ENCODE measurements around the gene TCF7L1. TPM values are rescaled to one million over a fixed set of nuclear protein-coding genes. Genes with fewer than 3 reads are reported as not detected.
A peak's percentile ranks its signal among the peaks of the same experiment; 100 is the strongest.

The TCF7L1 gene
- total and polyA plus RNA-seq, 2 of the 13 experiments (the other 11 are each of a cell fraction or from before 2014, with no cell fraction given): 0.04 to 0.15 TPM

DNA sequence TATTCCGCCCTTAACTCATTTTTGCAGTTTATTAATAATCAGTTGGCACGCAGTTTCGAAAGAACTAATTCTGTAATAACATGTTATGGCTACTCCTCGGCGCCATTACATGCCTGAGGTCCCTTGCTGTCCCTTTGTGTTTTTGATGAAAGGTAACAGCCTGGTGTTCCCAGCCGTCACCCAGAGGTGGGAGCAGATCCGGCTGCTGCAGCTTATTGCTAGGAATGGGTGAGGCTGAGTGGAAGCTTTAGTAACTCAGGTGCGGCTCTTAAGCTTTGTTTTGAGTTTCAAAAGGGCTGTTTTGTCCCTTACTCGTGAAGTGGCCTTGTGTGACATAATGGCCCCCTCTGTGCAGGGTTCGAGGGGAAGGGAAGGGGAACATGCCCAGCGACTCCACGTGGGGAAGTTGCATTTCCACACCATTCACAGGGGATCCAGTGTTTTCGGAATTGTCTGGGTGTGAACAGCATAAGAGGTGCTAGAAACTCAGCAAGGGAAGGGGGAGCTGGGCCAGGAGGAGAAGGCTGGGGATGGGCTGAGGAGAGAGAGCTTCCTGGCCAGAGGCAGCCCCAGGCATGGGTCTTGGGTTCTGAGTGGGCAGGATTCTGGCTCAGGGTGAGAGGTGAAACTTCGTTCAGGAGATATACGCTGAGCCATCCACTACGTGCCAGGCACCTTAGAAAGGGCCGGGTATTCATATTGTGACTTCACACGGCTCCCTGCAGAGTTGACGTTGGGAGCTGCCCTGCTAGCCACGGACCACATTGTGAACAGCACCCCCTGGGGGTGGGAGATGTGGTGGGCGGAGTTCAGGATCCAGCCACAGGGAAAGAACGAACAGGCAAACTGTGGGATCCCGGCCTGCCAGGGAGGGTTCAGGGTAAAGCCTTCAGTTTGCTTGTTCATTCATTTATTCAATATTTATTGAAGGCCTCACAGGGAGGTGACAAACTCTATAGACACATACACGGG lies 110.2 kb downstream of the TCF7L1 start:
- no peaks in the 10 kb centered on the region for H3K36me3 ChIP-seq (replicated peaks in 1 of 2; ENCODE audit: control insufficient read depth in 1 of 2, insufficient read depth in 2 of 2, low read length in 2 of 2)
- peaks cover 4 to 49% of the 10 kb centered on the region in 2 experiments; a peak in 4 of 5 replicates for H3K27me3 ChIP-seq (ENCODE audit: control insufficient read depth in 1 of 2, insufficient read depth in 2 of 2, low read length in 2 of 2)
- FAIRE-seq (peak; percentile 68), ATAC-seq (peak; percentile 95), DNase-seq (ENCODE audit: low spot score) (peak; percentile 50)
- no TSS peak for BruUV-seq (replicated peaks)
- WGBS (ENCODE audit: low lambda C conversion rate): 35% methylated on average over 24 of the region's 24 CpGs
- ChIA-PET POLR2A (no interaction called here), CTCF (ENCODE audit: low intra/inter-chr PET ratio, low total read pairs) (interaction anchor here (0.8 to 1.7 kb wide), 3 partner anchors 111 to 177 kb away, joined by 3 to 8 read pairs (median 7); partner anchors contain the start of gene TCF7L1)
- intact Hi-C loops (cut with micrococcal nuclease; ENCODE audit: unreplicated experiment): loop anchor here (1.0 kb wide), 2 partner anchors 110 to 176 kb away; partner anchors contain the start of gene TCF7L1
- no peaks in the 10 kb centered on the region for H3K4me1 ChIP-seq (ENCODE audit: insufficient read depth, low read length)
- no peak overlapping the region for H3K27ac ChIP-seq (ENCODE audit: extremely low read length, insufficient read depth, low read length)
- in situ Hi-C loops (cut with HindIII; ENCODE audit: extremely low pct_ligation_motif_present, low pct_unique_long_range_greater_than_20kb): loop anchor here (10.0 kb wide), 1 partner anchor 179 kb away; no protein-coding TSS in a partner anchor
- no peak overlapping the region for H3K4me3 ChIP-seq (replicated peaks in 1 of 3; ENCODE audit: insufficient read depth in 1 of 3, low read depth in 2 of 3, low read length in 3 of 3)
- H3K9ac ChIP-seq (ENCODE audit: insufficient read depth, low read depth, low read length): no peak overlapping the region
- no peaks in the 10 kb centered on the region for H4K20me1 ChIP-seq (ENCODE audit: insufficient read depth, low read length)
- H3K79me2 ChIP-seq (ENCODE audit: insufficient read depth, low read length): no peaks in the 10 kb centered on the region
- no peak overlapping the region for H2AFZ ChIP-seq (ENCODE audit: low read length)
- H3K4me2 ChIP-seq (ENCODE audit: low read depth, low read length): no peak overlapping the region
- H3K9me3 ChIP-seq (ENCODE audit: low read length): no peaks in the 10 kb centered on the region
- TF ChIP-seq CREM (IDR thresholded peaks at IDR 0.05): no peak
- no peak for TF ChIP-seq CREM (CRISPR knock-in tag; IDR thresholded peaks at IDR 0.05)
- no peak for TF ChIP-seq ZNF496 (CRISPR knock-in tag; IDR thresholded peaks at IDR 0.05; ENCODE audit: insufficient replicate concordance)
- peak; percentile 39; the same call in 1 of the 2 replicates for TF ChIP-seq MIER2 (CRISPR knock-in tag; IDR thresholded peaks at IDR 0.05)
- no peak for TF ChIP-seq ZNF839 (CRISPR knock-in tag; IDR thresholded peaks at IDR 0.05; ENCODE audit: borderline replicate concordance)
- peak; percentile 23; the same call in 1 of the 2 replicates for TF ChIP-seq SALL1 (CRISPR knock-in tag; IDR thresholded peaks at IDR 0.05)
- TF ChIP-seq RELA (CRISPR knock-in tag; IDR thresholded peaks at IDR 0.05): no peak
- TF ChIP-seq IRF9 (CRISPR knock-in tag; IDR thresholded peaks at IDR 0.05; ENCODE audit: borderline replicate concordance): no peak
- TF ChIP-seq RAD21 (CRISPR knock-in tag; IDR thresholded peaks at IDR 0.05): peak; percentile 67
- TF ChIP-seq HOMEZ (CRISPR knock-in tag; IDR thresholded peaks at IDR 0.05; ENCODE audit: low read depth): no peak
- TF ChIP-seq HNRNPL (IDR thresholded peaks at IDR 0.05; ENCODE audit: low read depth, low read length): no peak
- TF ChIP-seq JARID2 (CRISPR knock-in tag; IDR thresholded peaks at IDR 0.05; ENCODE audit: insufficient replicate concordance): no peak
- TF ChIP-seq STAG1 (CRISPR knock-in tag; IDR thresholded peaks at IDR 0.05): peak; percentile 80
- TF ChIP-seq, protein P1, sequence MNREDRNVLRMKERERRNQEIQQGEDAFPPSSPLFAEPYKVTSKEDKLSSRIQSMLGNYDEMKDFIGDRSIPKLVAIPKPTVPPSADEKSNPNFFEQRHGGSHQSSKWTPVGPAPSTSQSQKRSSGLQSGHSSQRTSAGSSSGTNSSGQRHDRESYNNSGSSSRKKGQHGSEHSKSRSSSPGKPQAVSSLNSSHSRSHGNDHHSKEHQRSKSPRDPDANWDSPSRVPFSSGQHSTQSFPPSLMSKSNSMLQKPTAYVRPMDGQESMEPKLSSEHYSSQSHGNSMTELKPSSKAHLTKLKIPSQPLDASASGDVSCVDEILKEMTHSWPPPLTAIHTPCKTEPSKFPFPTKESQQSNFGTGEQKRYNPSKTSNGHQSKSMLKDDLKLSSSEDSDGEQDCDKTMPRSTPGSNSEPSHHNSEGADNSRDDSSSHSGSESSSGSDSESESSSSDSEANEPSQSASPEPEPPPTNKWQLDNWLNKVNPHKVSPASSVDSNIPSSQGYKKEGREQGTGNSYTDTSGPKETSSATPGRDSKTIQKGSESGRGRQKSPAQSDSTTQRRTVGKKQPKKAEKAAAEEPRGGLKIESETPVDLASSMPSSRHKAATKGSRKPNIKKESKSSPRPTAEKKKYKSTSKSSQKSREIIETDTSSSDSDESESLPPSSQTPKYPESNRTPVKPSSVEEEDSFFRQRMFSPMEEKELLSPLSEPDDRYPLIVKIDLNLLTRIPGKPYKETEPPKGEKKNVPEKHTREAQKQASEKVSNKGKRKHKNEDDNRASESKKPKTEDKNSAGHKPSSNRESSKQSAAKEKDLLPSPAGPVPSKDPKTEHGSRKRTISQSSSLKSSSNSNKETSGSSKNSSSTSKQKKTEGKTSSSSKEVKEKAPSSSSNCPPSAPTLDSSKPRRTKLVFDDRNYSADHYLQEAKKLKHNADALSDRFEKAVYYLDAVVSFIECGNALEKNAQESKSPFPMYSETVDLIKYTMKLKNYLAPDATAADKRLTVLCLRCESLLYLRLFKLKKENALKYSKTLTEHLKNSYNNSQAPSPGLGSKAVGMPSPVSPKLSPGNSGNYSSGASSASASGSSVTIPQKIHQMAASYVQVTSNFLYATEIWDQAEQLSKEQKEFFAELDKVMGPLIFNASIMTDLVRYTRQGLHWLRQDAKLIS (CRISPR knock-in tag; IDR thresholded peaks at IDR 0.05): no peak
- no peak for TF ChIP-seq ZNF605 (CRISPR knock-in tag; IDR thresholded peaks at IDR 0.05)
- TF ChIP-seq GABPB1 (CRISPR knock-in tag; IDR thresholded peaks at IDR 0.05): 0 out of 2 replicates have a peak, but pooled peaks have one; percentile 23
- TF ChIP-seq GATAD1 (CRISPR knock-in tag; IDR thresholded peaks at IDR 0.05): no peak
- no peak for TF ChIP-seq BHLHE40 (IDR thresholded peaks at IDR 0.05; ENCODE audit: low read length)

Data from HepG2 (cell line).